Activated naive CD4-positive, alpha-beta T cell treated with anti-CD3 and anti-CD28 coated beads, Interleukin-2, amount 50 U/mL, for 72 hours (primary cell): Measurements from ENCODE around the gene CD274. TPM values are rescaled to one million over a fixed set of nuclear protein-coding genes. Genes with fewer than 3 reads are reported as not detected.

ENCODE experiments used
- total RNA-seq, 2 donors: library from RNA; stranded (reverse); gene quantifications; one replicate each; pipeline ENCODE4 v1.2.3, GENCODE V29; 2022

Gene CD274
- total RNA-seq, 2 donors from 2014 or later: 34.5 to 65.5 TPM

Other genes starting within 250 kb of the CD274 start
- not detected for gene INSL4, start 219.1 kb upstream of the CD274 start, total RNA-seq
- gene RLN2, start 145.8 kb upstream of the CD274 start, total RNA-seq: 1 to 10 TPM; 2.4 to 4.6 TPM
- 1 to 10 TPM; 1.7 to 2.5 TPM for gene RLN1, start 110.7 kb upstream of the CD274 start, total RNA-seq
- 10 to 100 TPM; 30.3 to 48.5 TPM for gene PLGRKT, start 12.6 kb upstream of the CD274 start, total RNA-seq
- under 1 TPM; 0.19 to 0.87 TPM for gene PDCD1LG2, start 60.0 kb downstream of the CD274 start, total RNA-seq
- gene RIC1, start 178.6 kb downstream of the CD274 start, total RNA-seq: 10 to 100 TPM; 25.6 to 26.7 TPM